ENCODE data around the gene RIN3. TPM values are rescaled to one million over a fixed set of nuclear protein-coding genes. Genes with fewer than 3 reads are reported as not detected.

RIN3 gene
- total and polyA plus RNA-seq, 10 of the 15 experiments (the other 5 are each of a cell fraction or from before 2014, with no cell fraction given) = 0.91 to 23.3 (median 6.3) TPM

DNA sequence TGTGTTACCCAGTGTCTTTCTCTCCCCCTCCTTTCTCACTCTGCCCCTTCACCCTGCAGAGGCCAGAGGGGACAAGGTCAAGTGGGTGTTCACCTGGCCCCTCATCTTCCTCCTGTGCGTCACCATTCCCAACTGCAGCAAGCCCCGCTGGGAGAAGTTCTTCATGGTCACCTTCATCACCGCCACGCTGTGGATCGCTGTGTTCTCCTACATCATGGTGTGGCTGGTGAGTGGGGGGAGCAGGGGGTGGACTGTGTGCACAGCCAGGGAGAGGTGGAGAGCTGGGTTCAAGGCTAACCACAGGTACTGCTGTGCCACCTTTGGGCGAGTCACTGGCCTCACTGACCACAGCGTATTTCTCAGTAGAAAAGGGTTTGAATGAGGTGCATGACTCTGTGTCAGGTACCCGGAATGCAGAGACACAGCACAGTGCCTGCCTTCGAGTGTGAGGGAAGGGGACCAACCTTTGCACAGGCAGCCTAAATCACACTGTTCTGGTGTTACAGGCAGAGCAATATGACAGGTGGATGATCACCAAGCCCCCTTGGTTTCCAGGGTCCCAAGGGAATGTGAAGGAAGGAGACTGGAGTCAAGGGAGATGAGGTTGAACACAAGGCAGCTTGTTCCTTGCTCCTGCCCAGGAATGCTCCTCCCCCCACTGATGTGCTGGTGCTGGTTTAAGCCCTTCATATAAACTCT is 30.8 kb upstream of the RIN3 start:
- FAIRE-seq = no peak
- ATAC-seq = no peak
- Histone ChIP-seq H3K9me3 (replicated peaks; ENCODE audit: control insufficient read depth, insufficient read depth, low read length) (no peaks in the 10 kb centered on the region; the same call in 2 of the 3 replicates), H3K27me3 (replicated peaks in 1 of 2; ENCODE audit: control insufficient read depth in 2 of 2, insufficient read depth in 2 of 2, low read length in 1 of 2) (no peaks in the 10 kb centered on the region; a peak in 3 of 4 replicates), H4K20me1 (ENCODE audit: control insufficient read depth, insufficient read depth) (no peaks in the 10 kb centered on the region; the same call in 1 of the 2 replicates), H3K4me3 (no peak overlapping the region), H3K27ac (ENCODE audit: control insufficient read depth, insufficient read depth) (no peak overlapping the region), H3K9ac (ENCODE audit: control insufficient read depth, insufficient read depth, low read length) (no peak overlapping the region), H3K79me2 (ENCODE audit: control insufficient read depth, insufficient read depth, low read length) (no peaks in the 10 kb centered on the region), H2AFZ (ENCODE audit: control insufficient read depth, low read depth, low read length) (no peak overlapping the region), H3K4me1 (ENCODE audit: control insufficient read depth, insufficient read depth, low read length) (no peaks in the 10 kb centered on the region), H3K4me2 (ENCODE audit: control insufficient read depth, insufficient read depth) (no peak overlapping the region), H3K36me3 (ENCODE audit: control insufficient read depth in 2 of 2, insufficient read depth in 2 of 2, low read length in 1 of 2) (no peaks in the 10 kb centered on the region)
- CTCF ChIA-PET = no interaction called here
- RAD21 ChIA-PET (ENCODE audit: unreplicated experiment) = no interaction called here
- SMC1A ChIA-PET (ENCODE audit: uncharacterized antibody, unreplicated experiment) = no interaction called here
- no TSS peak for BruUV-seq (replicated peaks)
- TF ChIP-seq MEF2A (IDR thresholded peaks at IDR 0.05; ENCODE audit: insufficient read depth, low read depth, low read length) (no peak), CREB1 (IDR thresholded peaks at IDR 0.05; ENCODE audit: low read depth) (no peak), POLR2AphosphoS5 (IDR thresholded peaks at IDR 0.05; ENCODE audit: low read length) (no peak), PAX8 (IDR thresholded peaks at IDR 0.05) (no peak)
- TF ChIP-seq, protein P1, sequence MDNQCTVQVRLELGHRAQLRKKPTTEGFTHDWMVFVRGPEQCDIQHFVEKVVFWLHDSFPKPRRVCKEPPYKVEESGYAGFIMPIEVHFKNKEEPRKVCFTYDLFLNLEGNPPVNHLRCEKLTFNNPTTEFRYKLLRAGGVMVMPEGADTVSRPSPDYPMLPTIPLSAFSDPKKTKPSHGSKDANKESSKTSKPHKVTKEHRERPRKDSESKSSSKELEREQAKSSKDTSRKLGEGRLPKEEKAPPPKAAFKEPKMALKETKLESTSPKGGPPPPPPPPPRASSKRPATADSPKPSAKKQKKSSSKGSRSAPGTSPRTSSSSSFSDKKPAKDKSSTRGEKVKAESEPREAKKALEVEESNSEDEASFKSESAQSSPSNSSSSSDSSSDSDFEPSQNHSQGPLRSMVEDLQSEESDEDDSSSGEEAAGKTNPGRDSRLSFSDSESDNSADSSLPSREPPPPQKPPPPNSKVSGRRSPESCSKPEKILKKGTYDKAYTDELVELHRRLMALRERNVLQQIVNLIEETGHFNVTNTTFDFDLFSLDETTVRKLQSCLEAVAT (IDR thresholded peaks at IDR 0.05) = no peak
- TF ChIP-seq, protein P2, sequence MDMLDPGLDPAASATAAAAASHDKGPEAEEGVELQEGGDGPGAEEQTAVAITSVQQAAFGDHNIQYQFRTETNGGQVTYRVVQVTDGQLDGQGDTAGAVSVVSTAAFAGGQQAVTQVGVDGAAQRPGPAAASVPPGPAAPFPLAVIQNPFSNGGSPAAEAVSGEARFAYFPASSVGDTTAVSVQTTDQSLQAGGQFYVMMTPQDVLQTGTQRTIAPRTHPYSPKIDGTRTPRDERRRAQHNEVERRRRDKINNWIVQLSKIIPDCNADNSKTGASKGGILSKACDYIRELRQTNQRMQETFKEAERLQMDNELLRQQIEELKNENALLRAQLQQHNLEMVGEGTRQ (IDR thresholded peaks at IDR 0.05; ENCODE audit: borderline replicate concordance, low read depth, low read length) = no peak
- WGBS (ENCODE audit: insufficient coverage, insufficient replicate concordance, low lambda C conversion rate, missing lambda C conversion rate) = 69% methylated on average over 9 of the region's 9 CpGs
- no peak for DNase-seq (ENCODE audit: low read depth, low spot score)
- in situ Hi-C loops (cut with MboI) (no loop called here), intact Hi-C loops (cut with micrococcal nuclease; ENCODE audit: unreplicated experiment) (no loop called here)
- POLR2A ChIA-PET = no interaction called here
